Panc1 (cell line): ENCODE results near the gene CEP104.

Source experiments
- POLR2AphosphoS5 ChIP-seq: IDR thresholded peaks from 2 replicates; pipeline ENCODE4 v1.6.1; 2012; ENCODE audit warnings: mild to moderate bottlenecking, low read depth, low read length, moderate library complexity
- SIN3A ChIP-seq: IDR thresholded peaks from 2 replicates; pipeline ENCODE4 v1.6.1; 2012; ENCODE audit warnings: low read depth, mild to moderate bottlenecking, low read length, moderate library complexity, borderline replicate concordance; ENCODE audit not compliant: insufficient read depth
- TCF7L2 ChIP-seq: IDR thresholded peaks from 2 replicates; pipeline ENCODE4 v1.6.1; 2011; ENCODE audit warnings: mild to moderate bottlenecking, low read depth, low read length, inconsistent platforms
- TF ChIP-seq, protein P1 (sequence below), 2 experiments: IDR thresholded peaks; 2 replicates each; pipeline ENCODE4 v1.6.1; 2011 to 2012; ENCODE audit warnings: low read depth in 2 of 2, control low read depth in 1 of 2, low read length in 1 of 2, mild to moderate bottlenecking in 1 of 2, moderate library complexity in 1 of 2; ENCODE audit not compliant: insufficient read depth in 1 of 2
- TF ChIP-seq, protein P2 (sequence below): fragments of 450-650 bp; IDR thresholded peaks from 2 replicates; pipeline ENCODE4 v1.5.1; 2017; ENCODE audit warnings: mild to moderate bottlenecking

DNA sequence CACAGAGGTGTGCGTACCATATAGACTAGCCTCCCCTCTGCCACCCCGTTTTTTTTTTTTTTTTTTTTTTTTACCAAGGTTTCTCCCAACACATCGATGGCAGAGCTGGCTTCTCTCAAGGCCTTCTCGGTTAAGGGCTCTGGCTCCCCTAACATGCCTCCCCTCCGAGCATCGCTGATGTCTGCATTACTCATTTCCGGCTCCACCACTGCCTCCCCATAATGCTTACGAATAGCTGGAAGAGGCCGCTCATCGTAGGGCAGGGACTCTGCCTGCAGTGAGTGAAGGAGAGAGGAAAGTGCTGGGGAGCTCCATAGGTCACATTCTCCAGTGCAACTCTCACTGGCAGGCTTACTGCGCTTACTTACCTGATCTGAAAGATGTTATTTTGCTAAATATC, 20.6 kb downstream of the CEP104 start:
- TF ChIP-seq POLR2AphosphoS5 (no peak), SIN3A (no peak), TCF7L2 (no peak)
- TF ChIP-seq, protein P1, sequence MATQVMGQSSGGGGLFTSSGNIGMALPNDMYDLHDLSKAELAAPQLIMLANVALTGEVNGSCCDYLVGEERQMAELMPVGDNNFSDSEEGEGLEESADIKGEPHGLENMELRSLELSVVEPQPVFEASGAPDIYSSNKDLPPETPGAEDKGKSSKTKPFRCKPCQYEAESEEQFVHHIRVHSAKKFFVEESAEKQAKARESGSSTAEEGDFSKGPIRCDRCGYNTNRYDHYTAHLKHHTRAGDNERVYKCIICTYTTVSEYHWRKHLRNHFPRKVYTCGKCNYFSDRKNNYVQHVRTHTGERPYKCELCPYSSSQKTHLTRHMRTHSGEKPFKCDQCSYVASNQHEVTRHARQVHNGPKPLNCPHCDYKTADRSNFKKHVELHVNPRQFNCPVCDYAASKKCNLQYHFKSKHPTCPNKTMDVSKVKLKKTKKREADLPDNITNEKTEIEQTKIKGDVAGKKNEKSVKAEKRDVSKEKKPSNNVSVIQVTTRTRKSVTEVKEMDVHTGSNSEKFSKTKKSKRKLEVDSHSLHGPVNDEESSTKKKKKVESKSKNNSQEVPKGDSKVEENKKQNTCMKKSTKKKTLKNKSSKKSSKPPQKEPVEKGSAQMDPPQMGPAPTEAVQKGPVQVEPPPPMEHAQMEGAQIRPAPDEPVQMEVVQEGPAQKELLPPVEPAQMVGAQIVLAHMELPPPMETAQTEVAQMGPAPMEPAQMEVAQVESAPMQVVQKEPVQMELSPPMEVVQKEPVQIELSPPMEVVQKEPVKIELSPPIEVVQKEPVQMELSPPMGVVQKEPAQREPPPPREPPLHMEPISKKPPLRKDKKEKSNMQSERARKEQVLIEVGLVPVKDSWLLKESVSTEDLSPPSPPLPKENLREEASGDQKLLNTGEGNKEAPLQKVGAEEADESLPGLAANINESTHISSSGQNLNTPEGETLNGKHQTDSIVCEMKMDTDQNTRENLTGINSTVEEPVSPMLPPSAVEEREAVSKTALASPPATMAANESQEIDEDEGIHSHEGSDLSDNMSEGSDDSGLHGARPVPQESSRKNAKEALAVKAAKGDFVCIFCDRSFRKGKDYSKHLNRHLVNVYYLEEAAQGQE (IDR thresholded peaks at IDR 0.05; ENCODE audit: insufficient read depth in 1 of 2, low read depth in 2 of 2, low read length in 1 of 2): no peak
- TF ChIP-seq, protein P2, sequence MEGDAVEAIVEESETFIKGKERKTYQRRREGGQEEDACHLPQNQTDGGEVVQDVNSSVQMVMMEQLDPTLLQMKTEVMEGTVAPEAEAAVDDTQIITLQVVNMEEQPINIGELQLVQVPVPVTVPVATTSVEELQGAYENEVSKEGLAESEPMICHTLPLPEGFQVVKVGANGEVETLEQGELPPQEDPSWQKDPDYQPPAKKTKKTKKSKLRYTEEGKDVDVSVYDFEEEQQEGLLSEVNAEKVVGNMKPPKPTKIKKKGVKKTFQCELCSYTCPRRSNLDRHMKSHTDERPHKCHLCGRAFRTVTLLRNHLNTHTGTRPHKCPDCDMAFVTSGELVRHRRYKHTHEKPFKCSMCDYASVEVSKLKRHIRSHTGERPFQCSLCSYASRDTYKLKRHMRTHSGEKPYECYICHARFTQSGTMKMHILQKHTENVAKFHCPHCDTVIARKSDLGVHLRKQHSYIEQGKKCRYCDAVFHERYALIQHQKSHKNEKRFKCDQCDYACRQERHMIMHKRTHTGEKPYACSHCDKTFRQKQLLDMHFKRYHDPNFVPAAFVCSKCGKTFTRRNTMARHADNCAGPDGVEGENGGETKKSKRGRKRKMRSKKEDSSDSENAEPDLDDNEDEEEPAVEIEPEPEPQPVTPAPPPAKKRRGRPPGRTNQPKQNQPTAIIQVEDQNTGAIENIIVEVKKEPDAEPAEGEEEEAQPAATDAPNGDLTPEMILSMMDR: no peak
